SK-N-SH (cell line): ENCODE results near the gene ADGRD2. TPM values are rescaled to one million over a fixed set of nuclear protein-coding genes. Genes with fewer than 3 reads are reported as not detected.
A peak's percentile ranks its signal among the peaks of the same experiment; 100 is the strongest.

ENCODE experiments used
- CTCF ChIA-PET: fragments of 300-600, 350-600 bp; formaldehyde crosslinking; extraction: SDS; loops from one replicate; lab custom pipeline; 2021; lab: Yijun Ruan, JAX
- POLR2A ChIA-PET: fragments of 350-600 bp; sonication (Branson Sonifier 250); formaldehyde crosslinking; extraction: SDS; loops from one replicate; lab custom pipeline; 2020; ENCODE audit warnings: antibody characterized with exemption, inconsistent platforms; lab: Yijun Ruan, JAX
- DNase-seq: peaks from one replicate; pipeline ENCODE4 v3.0.0; 2012
- H2AFZ ChIP-seq: fragments of 200-600 bp; sonication (generic); 2 replicates; pipeline ENCODE4 v1.8.1; 2016; ENCODE audit warnings: antibody characterized with exemption, mild to moderate bottlenecking, low read depth
- H3F3A ChIP-seq: fragments of 200-600 bp; sonication (generic); replicated peaks from 2 replicates; pipeline ENCODE3; 2016; ENCODE audit warnings: antibody characterized with exemption, mild to moderate bottlenecking; ENCODE audit not compliant: insufficient read depth
- H3K27ac ChIP-seq, 2 experiments: fragments of 200-500 bp in 1 of 2; fragments of 200-600 bp in 1 of 2; sonication (Bioruptor generic) in 1 of 2; sonication (generic), shearing (Covaris generic) in 1 of 2; 2 replicates each; pipeline versions ENCODE4 v1.5.1 to v1.6.1; 2014 to 2016; ENCODE audit warnings: low read depth in 2 of 2, inconsistent platforms in 1 of 2, low read length in 1 of 2, mild to moderate bottlenecking in 1 of 2, mixed read lengths in 1 of 2
- H3K27me3 ChIP-seq: fragments of 200-600 bp; sonication (generic), shearing (Covaris generic); 2 replicates; pipeline ENCODE4 v1.6.1; 2016; ENCODE audit warnings: mixed run types; ENCODE audit not compliant: insufficient read depth
- H3K36me3 ChIP-seq, 2 experiments: fragments of 200-500 bp in 1 of 2; fragments of 200-600 bp in 1 of 2; sonication (Bioruptor generic) in 1 of 2; sonication (generic) in 1 of 2; replicated peaks in 1 of 2; 2 replicates each; pipeline versions ENCODE3 to v1.5.1; 2014 to 2016; ENCODE audit warnings: low read length in 1 of 2, mild to moderate bottlenecking in 1 of 2; ENCODE audit not compliant: insufficient read depth in 2 of 2, control insufficient read depth in 1 of 2
- H3K4me1 ChIP-seq, 2 experiments: fragments of 200-500 bp in 1 of 2; fragments of 200-600 bp in 1 of 2; sonication (Bioruptor generic) in 1 of 2; sonication (generic), shearing (Covaris generic) in 1 of 2; 2 replicates each; pipeline versions ENCODE4 v1.5.1 to v1.6.1; 2014 to 2016; ENCODE audit warnings: low read depth in 1 of 2, low read length in 1 of 2, mixed run types in 1 of 2; ENCODE audit not compliant: insufficient read depth in 2 of 2, control insufficient read depth in 1 of 2
- H3K4me2 ChIP-seq: fragments of 200-600 bp; sonication (generic), shearing (Covaris generic); 2 replicates; pipeline ENCODE4 v1.6.1; 2017; ENCODE audit warnings: mixed run types
- H3K4me3 ChIP-seq, 2 experiments: fragments of 200-500 bp in 1 of 2; fragments of 200-600 bp in 1 of 2; sonication (Bioruptor generic) in 1 of 2; sonication (generic), shearing (Covaris generic) in 1 of 2; 2 replicates each; pipeline versions ENCODE4 v1.5.1 to v1.8.1; 2014 to 2016; ENCODE audit warnings: low read depth in 2 of 2, inconsistent platforms in 1 of 2, low read length in 1 of 2, mild to moderate bottlenecking in 1 of 2, mixed read lengths in 1 of 2, moderate library complexity in 1 of 2
- H3K79me2 ChIP-seq: fragments of 200-600 bp; sonication (generic); 2 replicates; pipeline ENCODE4 v1.8.1; 2017; ENCODE audit warnings: mild to moderate bottlenecking; ENCODE audit not compliant: insufficient read depth
- H3K9ac ChIP-seq: fragments of 200-600 bp; sonication (generic); 2 replicates; pipeline ENCODE4 v1.6.1; 2017; ENCODE audit warnings: mixed run types
- H3K9me2 ChIP-seq: fragments of 200-600 bp; sonication (generic); 2 replicates; pipeline ENCODE4 v1.6.1; 2017; ENCODE audit warnings: mixed run types
- H3K9me3 ChIP-seq: fragments of 200-600 bp; sonication (generic); 2 replicates; pipeline ENCODE4 v1.6.1; 2017; ENCODE audit warnings: mixed run types, mild to moderate bottlenecking, moderate library complexity
- H4K20me1 ChIP-seq: fragments of 200-600 bp; sonication (generic); 2 replicates; pipeline ENCODE4 v1.6.1; 2017; ENCODE audit warnings: mild to moderate bottlenecking, mixed run types; ENCODE audit not compliant: insufficient read depth
- CHD2 ChIP-seq: fragments of 150-350 bp; IDR thresholded peaks from 2 replicates; pipeline ENCODE4 v1.6.1; 2018; ENCODE audit warnings: low read length; ENCODE audit not compliant: partially characterized antibody
- CTCF ChIP-seq: fragments of 200-600 bp; sonication (generic); IDR thresholded peaks from 2 replicates; pipeline ENCODE4 v1.6.1; 2017; ENCODE audit warnings: antibody characterized with exemption, mild to moderate bottlenecking, moderate library complexity
- ELF1 ChIP-seq: IDR thresholded peaks from 2 replicates; pipeline ENCODE4 v1.4.0; 2012
- EP300 ChIP-seq, 2 experiments: IDR thresholded peaks; 2 replicates each; pipeline versions ENCODE4 v1.4.0 to v1.6.1; 2012; ENCODE audit warnings: borderline replicate concordance in 1 of 2, low read depth in 1 of 2, low read length in 1 of 2
- FOXJ3 ChIP-seq: sonication (generic); formaldehyde crosslinking; IDR thresholded peaks from 2 replicates; pipeline ENCODE4 v1.5.1; 2020; ENCODE audit warnings: mild to moderate bottlenecking, missing genetic modification reagents
- FOXM1 ChIP-seq: IDR thresholded peaks from 2 replicates; pipeline ENCODE4 v1.4.0; 2012; ENCODE audit warnings: low read depth, mild to moderate bottlenecking
- GATA2 ChIP-seq: sonication (generic); formaldehyde crosslinking; IDR thresholded peaks from 2 replicates; pipeline ENCODE4 v1.5.0; 2020; ENCODE audit warnings: mild to moderate bottlenecking, missing genetic modification reagents
- JUND ChIP-seq: IDR thresholded peaks from 2 replicates; pipeline ENCODE4 v1.4.0; 2012
- MEF2A ChIP-seq: IDR thresholded peaks from 2 replicates; pipeline ENCODE4 v1.4.0; 2012; ENCODE audit warnings: low read depth, borderline replicate concordance
- MXI1 ChIP-seq: IDR thresholded peaks from 2 replicates; pipeline ENCODE4 v1.6.1; 2012; ENCODE audit warnings: mild to moderate bottlenecking, low read depth, low read length, improper control_type of control experiment
- POLR2AphosphoS5 ChIP-seq: IDR thresholded peaks from 2 replicates; pipeline ENCODE4 v1.6.1; 2012; ENCODE audit warnings: low read depth, low read length
- RAD21 ChIP-seq: IDR thresholded peaks from 2 replicates; pipeline ENCODE4 v1.6.1; 2012; ENCODE audit warnings: mild to moderate bottlenecking, low read length
- RCOR1 ChIP-seq: fragments of 150-350 bp; IDR thresholded peaks from 2 replicates; pipeline ENCODE4 v1.6.1; 2017; ENCODE audit warnings: antibody characterized with exemption, low read length
- RFX5 ChIP-seq: IDR thresholded peaks from 2 replicates; pipeline ENCODE4 v1.6.1; 2012; ENCODE audit warnings: mild to moderate bottlenecking, improper control_type of control experiment, low read length
- RXRA ChIP-seq: IDR thresholded peaks from 2 replicates; pipeline ENCODE4 v1.4.0; 2012; ENCODE audit warnings: low read depth, mild to moderate bottlenecking, borderline replicate concordance
- SIN3A ChIP-seq: IDR thresholded peaks from 2 replicates; pipeline ENCODE4 v1.6.1; 2012; ENCODE audit warnings: low read depth, mild to moderate bottlenecking, low read length, moderate library complexity, borderline replicate concordance
- TAF1 ChIP-seq: IDR thresholded peaks from 2 replicates; pipeline ENCODE4 v1.6.1; 2012; ENCODE audit warnings: low read depth, mild to moderate bottlenecking, low read length, moderate library complexity, borderline replicate concordance
- TCF12 ChIP-seq: IDR thresholded peaks from 2 replicates; pipeline ENCODE4 v1.4.0; 2012
- USF1 ChIP-seq: IDR thresholded peaks from 2 replicates; pipeline ENCODE4 v1.4.0; 2012; ENCODE audit warnings: low read depth, borderline replicate concordance
- USF2 ChIP-seq: fragments of 150-350 bp; IDR thresholded peaks from 2 replicates; pipeline ENCODE4 v1.6.1; 2017; ENCODE audit warnings: antibody characterized with exemption, low read length, low read depth, borderline replicate concordance
- YY1 ChIP-seq: IDR thresholded peaks from 2 replicates; pipeline ENCODE4 v1.4.0; 2012; ENCODE audit warnings: low read depth, mild to moderate bottlenecking
- ZBTB33 ChIP-seq: IDR thresholded peaks from 2 replicates; pipeline ENCODE4 v1.4.0; 2012; ENCODE audit warnings: low read depth, borderline replicate concordance
- WGBS: methylation state at CpG from one replicate; pipeline ENCODE4 v1.1.6; 2017; ENCODE audit warnings: low lambda C conversion rate; 5-methylcytosine and 5-hydroxymethylcytosine counted together
- polyA plus RNA-seq, 3 experiments: library from polyadenylated mRNA; depleted of rRNA; stranded (reverse); fragments of >200 nt; gene quantifications; 2 replicates each; pipeline ENCODE4 v1.2.3, GENCODE V29; 2012

Gene ADGRD2
- polyA plus RNA-seq, 1 of the 3 experiments (the other 2 are of a cell fraction): 0.05 TPM

- Histone ChIP-seq H2AFZ (0 out of 2 replicates have a peak overlapping the region, but pooled peaks have one; percentile 46), H3K9me2 (no peaks in the 10 kb centered on the region), H3K4me3 (no peak overlapping the region), H3K9ac (no peak overlapping the region), H3K4me2 (no peak overlapping the region), H4K20me1 (no peaks in the 10 kb centered on the region), H3K4me1 (no peaks in the 10 kb centered on the region), H3K27ac (no peak overlapping the region)
- no peak for DNase-seq
- no peak for TF ChIP-seq RFX5
- no peak for TF ChIP-seq SIN3A
- TF ChIP-seq YY1: no peak
- TF ChIP-seq CTCF: no peak
- no peak for TF ChIP-seq FOXJ3
- no peak for TF ChIP-seq JUND
- TF ChIP-seq USF2: no peak
- TF ChIP-seq, all 33 proteins: peak for 0
- H3K27me3 ChIP-seq: no peaks in the 10 kb centered on the region
- CTCF ChIA-PET: no interaction called here
- H3K79me2 ChIP-seq: no peaks in the 10 kb centered on the region
- no peaks in the 10 kb centered on the region for H3K9me3 ChIP-seq
- WGBS: 85% methylated on average over 3 of the region's 3 CpGs
- no peaks in the 10 kb centered on the region for H3K36me3 ChIP-seq
- peaks cover 5% of the 10 kb centered on the region for H3F3A ChIP-seq
- POLR2A ChIA-PET: no interaction called here
These were observed 6.1 kb upstream of the ADGRD2 start for GRCh38 chr9:124444166-124444565.

GRCh38 chr9:124447297-124447661, 3.0 kb upstream of the ADGRD2 start:
- Histone ChIP-seq H3K27me3 (no peaks in the 10 kb centered on the region), H2AFZ (no peak overlapping the region), H3K27ac (no peak overlapping the region), H3K36me3 (no peaks in the 10 kb centered on the region), H3K9ac (no peak overlapping the region), H3F3A (peaks cover 5% of the 10 kb centered on the region), H3K4me3 (no peak overlapping the region), H3K9me3 (no peaks in the 10 kb centered on the region), H3K4me2 (no peak overlapping the region), H4K20me1 (no peaks in the 10 kb centered on the region), H3K9me2 (no peaks in the 10 kb centered on the region), H3K79me2 (no peaks in the 10 kb centered on the region), H3K4me1 (peaks cover 0 to 12% of the 10 kb centered on the region in 2 experiments; a peak in 1 of 4 replicates)
- WGBS: 86% methylated on average over 4 of the region's 4 CpGs
- DNase-seq: no peak
- ChIA-PET CTCF (interaction anchor here (0.8 to 1.6 kb wide), 6 partner anchors 11 to 57 kb away, joined by 3 to 4 read pairs (median 4); no protein-coding TSS in a partner anchor), POLR2A (no interaction called here)
- TF ChIP-seq FOXJ3: no peak
- no peak for TF ChIP-seq ZBTB33
- no peak for TF ChIP-seq RXRA
- TF ChIP-seq FOXM1: no peak
- no peak for TF ChIP-seq TAF1
- TF ChIP-seq MEF2A: no peak
- no peak for TF ChIP-seq RCOR1
- no peak for TF ChIP-seq GATA2 (CRISPR knock-in tag)
- TF ChIP-seq RAD21: no peak
- no peak for TF ChIP-seq POLR2AphosphoS5
- TF ChIP-seq JUND: no peak
- TF ChIP-seq CHD2: no peak
- no peak for TF ChIP-seq MXI1
- no peak for TF ChIP-seq TCF12
- TF ChIP-seq CTCF: no peak
- no peak for TF ChIP-seq ELF1
- no peak for TF ChIP-seq USF1
- no peak for TF ChIP-seq EP300 (IDR thresholded peaks at IDR 0.05; ENCODE audit: borderline replicate concordance in 1 of 2, low read depth in 1 of 2, low read length in 1 of 2)
